ENCODE results near the gene ZBTB7C. TPM values are rescaled to one million over a fixed set of nuclear protein-coding genes. Genes with fewer than 3 reads are reported as not detected.

Gene ZBTB7C
- total RNA-seq, 5 donors from 2014 or later (not counting 1 experiment from before 2014, with no cell fraction given), result 0.06 TPM; not detected in 4

DNA sequence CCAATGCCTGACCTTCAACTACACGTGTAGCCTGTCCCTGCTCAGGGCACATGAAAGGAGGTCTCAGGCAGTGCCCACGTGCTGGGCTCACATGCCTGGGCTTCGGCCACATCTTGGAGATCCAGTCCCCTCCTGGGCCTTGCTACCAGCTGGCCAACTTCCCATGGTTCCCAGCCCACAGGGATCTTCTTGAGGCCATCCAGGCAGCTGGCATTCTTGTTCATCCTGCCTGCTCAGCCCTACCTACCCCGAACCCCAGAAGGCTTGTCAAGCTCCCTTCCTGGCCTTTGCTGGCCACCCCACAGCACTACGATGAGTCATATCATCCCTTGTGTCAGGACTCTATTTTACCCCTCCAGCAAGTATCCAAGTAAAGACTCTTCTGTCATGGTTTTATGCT lies 97.1 kb downstream of the ZBTB7C start:
- H3K4me3 ChIP-seq (ENCODE audit: control insufficient read depth in 1 of 2, extremely low read depth in 1 of 2, low read length in 1 of 2), result no peak overlapping the region
- H3K4me1 Mint-ChIP-seq, result no peaks in the 10 kb centered on the region
- peaks cover 2 to 25% of the 10 kb centered on the region in 2 experiments for H3K27me3 ChIP-seq (replicated peaks in 1 of 2; ENCODE audit: control insufficient read depth in 2 of 2, extremely low read depth in 1 of 2, insufficient read depth in 2 of 2, low read length in 1 of 2)
- H3K27ac ChIP-seq (ENCODE audit: low read length), result no peak overlapping the region
- H3K4me3 Mint-ChIP-seq, result no peak overlapping the region
- no peak overlapping the region for H3K27ac Mint-ChIP-seq
- H3K36me3 ChIP-seq (ENCODE audit: control insufficient read depth in 2 of 2, extremely low read depth in 1 of 2, insufficient read depth in 1 of 2, low read length in 1 of 2), result no peaks in the 10 kb centered on the region
- no peaks in the 10 kb centered on the region for H3K4me1 ChIP-seq (ENCODE audit: control insufficient read depth in 1 of 2, extremely low read depth in 1 of 2, insufficient read depth in 2 of 2, low read length in 2 of 2)
- DNase-seq (no peak), ATAC-seq (replicated peaks in 1 of 4) (no peak)
- ChIA-PET CTCF (no interaction called here), POLR2A (no interaction called here)
- H3K9me3 Mint-ChIP-seq, result no peaks in the 10 kb centered on the region
- H3K9me3 ChIP-seq, result no peaks in the 10 kb centered on the region
- WGBS (ENCODE audit: insufficient coverage), result 69% methylated on average over 4 of the region's 5 CpGs
- H3K27me3 Mint-ChIP-seq, result peaks cover 7 to 19% of the 10 kb centered on the region in 2 donors
- no peaks in the 10 kb centered on the region for H3K36me3 Mint-ChIP-seq

DNA sequence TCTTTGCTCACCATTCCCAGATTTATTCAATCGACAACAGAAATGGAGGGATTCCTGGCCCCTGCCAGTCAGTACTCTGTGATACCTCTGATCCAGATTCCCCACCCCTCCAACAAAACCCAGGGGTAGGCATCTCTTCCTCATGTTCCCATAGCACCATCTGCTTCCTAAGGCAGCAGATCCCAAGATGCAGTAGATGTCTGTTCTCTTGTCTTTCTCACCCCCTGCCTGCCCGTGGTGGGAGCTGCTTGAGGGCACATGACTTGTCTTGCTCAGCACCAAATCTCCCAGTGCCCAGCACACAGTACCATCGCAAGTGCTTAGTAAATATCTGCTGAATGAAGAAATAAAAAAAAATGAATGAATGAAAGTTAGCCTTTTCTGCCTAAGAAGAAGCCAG lies 98.2 kb downstream of the ZBTB7C start:
- Histone ChIP-seq H3K4me1 (ENCODE audit: control insufficient read depth in 1 of 2, extremely low read depth in 1 of 2, insufficient read depth in 2 of 2, low read length in 2 of 2) (no peaks in the 10 kb centered on the region), H3K4me3 (ENCODE audit: control insufficient read depth in 1 of 2, extremely low read depth in 1 of 2, low read length in 1 of 2) (no peak overlapping the region), H3K9me3 (no peaks in the 10 kb centered on the region), H3K36me3 (ENCODE audit: control insufficient read depth in 2 of 2, extremely low read depth in 1 of 2, insufficient read depth in 1 of 2, low read length in 1 of 2) (no peaks in the 10 kb centered on the region), H3K27me3 (replicated peaks in 1 of 2; ENCODE audit: control insufficient read depth in 2 of 2, extremely low read depth in 1 of 2, insufficient read depth in 2 of 2, low read length in 1 of 2) (peaks cover 2 to 21% of the 10 kb centered on the region in 2 experiments), H3K27ac (ENCODE audit: low read length) (no peak overlapping the region)
- no peak for DNase-seq
- Mint-ChIP-seq H3K9me3 (no peaks in the 10 kb centered on the region), H3K4me3 (no peak overlapping the region), H3K4me1 (no peaks in the 10 kb centered on the region), H3K27me3 (peaks cover 4 to 19% of the 10 kb centered on the region in 2 donors), H3K36me3 (no peaks in the 10 kb centered on the region), H3K27ac (no peak overlapping the region)
- ChIA-PET CTCF (no interaction called here), POLR2A (no interaction called here)
- 15% methylated on average over 2 of the region's 3 CpGs for WGBS (ENCODE audit: insufficient coverage)
- no peak for ATAC-seq (replicated peaks in 1 of 4)

DNA sequence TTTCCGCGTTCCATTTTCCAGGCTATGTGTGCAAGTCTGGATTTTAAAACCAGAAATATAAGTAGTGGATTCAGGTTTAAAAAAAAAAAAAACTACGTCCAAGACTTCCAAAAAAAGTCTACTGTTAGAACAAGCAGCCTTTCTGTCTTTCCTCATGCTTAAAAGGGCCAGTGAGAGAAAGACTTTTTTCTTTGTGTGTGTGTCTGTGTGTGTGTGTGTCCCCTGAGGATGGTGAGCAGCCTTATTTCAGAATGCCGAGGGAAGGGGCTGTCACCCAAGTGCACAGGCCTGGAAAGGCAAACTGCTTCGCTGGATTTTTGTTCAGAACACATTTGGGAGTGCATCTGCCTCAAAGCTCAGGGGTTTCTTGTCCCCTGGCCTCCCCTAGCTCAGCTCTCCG lies 98.8 kb downstream of the ZBTB7C start:
- ChIA-PET POLR2A (no interaction called here), CTCF (no interaction called here)
- no peak for DNase-seq
- Histone ChIP-seq H3K27ac (ENCODE audit: low read length) (no peak overlapping the region), H3K4me1 (ENCODE audit: control insufficient read depth in 1 of 2, extremely low read depth in 1 of 2, insufficient read depth in 2 of 2, low read length in 2 of 2) (no peaks in the 10 kb centered on the region), H3K4me3 (ENCODE audit: control insufficient read depth in 1 of 2, extremely low read depth in 1 of 2, low read length in 1 of 2) (no peak overlapping the region), H3K36me3 (ENCODE audit: control insufficient read depth in 2 of 2, extremely low read depth in 1 of 2, insufficient read depth in 1 of 2, low read length in 1 of 2) (no peaks in the 10 kb centered on the region), H3K9me3 (no peaks in the 10 kb centered on the region), H3K27me3 (replicated peaks in 1 of 2; ENCODE audit: control insufficient read depth in 2 of 2, extremely low read depth in 1 of 2, insufficient read depth in 2 of 2, low read length in 1 of 2) (peaks cover 2 to 15% of the 10 kb centered on the region in 2 experiments)
- no peak overlapping the region for H3K4me3 Mint-ChIP-seq
- no peaks in the 10 kb centered on the region for H3K9me3 Mint-ChIP-seq
- no peaks in the 10 kb centered on the region for H3K36me3 Mint-ChIP-seq
- H3K27me3 Mint-ChIP-seq, result peaks cover 4 to 19% of the 10 kb centered on the region in 2 donors
- no peak for ATAC-seq (replicated peaks in 1 of 4)
- WGBS (ENCODE audit: insufficient coverage), result 50% methylated on average over 1 of the region's 6 CpGs
- H3K4me1 Mint-ChIP-seq, result no peaks in the 10 kb centered on the region
- no peak overlapping the region for H3K27ac Mint-ChIP-seq

DNA sequence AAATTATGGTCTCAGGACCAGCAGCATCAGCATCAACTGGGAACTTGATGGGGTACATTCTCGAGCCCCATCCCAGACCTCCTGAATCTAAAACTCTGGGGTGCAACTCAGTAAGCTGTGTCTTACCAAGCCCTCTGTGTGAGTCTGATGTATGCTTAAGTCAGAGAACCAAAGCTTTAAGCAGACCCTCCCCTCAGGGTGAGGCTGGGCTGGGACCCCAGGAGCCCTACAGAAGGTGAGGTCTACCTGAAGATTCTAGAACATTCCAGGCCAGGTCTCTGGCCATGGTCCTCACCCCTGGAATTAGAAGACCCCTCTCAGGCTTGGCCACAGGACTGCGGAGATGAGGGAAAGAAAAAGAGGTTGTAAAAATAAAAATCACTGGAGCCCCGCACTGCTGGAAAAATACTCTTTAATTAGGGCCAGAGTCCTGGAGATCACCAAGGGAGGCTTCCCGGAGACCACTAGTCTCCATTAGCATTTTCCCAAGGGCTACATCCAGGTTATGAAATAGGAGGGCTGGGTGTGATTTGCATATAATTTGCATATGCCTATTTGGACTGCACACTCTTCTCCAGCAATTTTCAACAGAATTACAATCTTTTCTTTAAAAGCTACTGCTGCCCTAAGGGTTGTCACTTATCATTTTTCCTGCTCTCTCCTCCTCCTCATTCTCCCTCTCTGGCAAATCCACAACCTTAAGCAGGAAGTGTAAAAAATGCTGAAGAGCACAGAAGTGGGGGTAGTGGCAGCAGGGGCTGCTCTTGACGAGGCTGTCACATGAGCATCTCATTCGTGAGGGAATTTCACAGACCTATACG lies 100.2 kb downstream of the ZBTB7C start:
- Mint-ChIP-seq H3K9me3 (no peaks in the 10 kb centered on the region), H3K27me3 (peaks cover 4 to 19% of the 10 kb centered on the region in 2 donors), H3K4me1 (no peaks in the 10 kb centered on the region), H3K27ac (no peak overlapping the region), H3K36me3 (no peaks in the 10 kb centered on the region), H3K4me3 (no peak overlapping the region)
- Histone ChIP-seq H3K27ac (ENCODE audit: low read length) (no peak overlapping the region), H3K27me3 (replicated peaks in 1 of 2; ENCODE audit: control insufficient read depth in 2 of 2, extremely low read depth in 1 of 2, insufficient read depth in 2 of 2, low read length in 1 of 2) (peaks cover 2 to 15% of the 10 kb centered on the region in 2 experiments), H3K4me1 (ENCODE audit: control insufficient read depth in 1 of 2, extremely low read depth in 1 of 2, insufficient read depth in 2 of 2, low read length in 2 of 2) (no peaks in the 10 kb centered on the region), H3K36me3 (ENCODE audit: control insufficient read depth in 2 of 2, extremely low read depth in 1 of 2, insufficient read depth in 1 of 2, low read length in 1 of 2) (no peaks in the 10 kb centered on the region), H3K9me3 (no peaks in the 10 kb centered on the region), H3K4me3 (ENCODE audit: control insufficient read depth in 1 of 2, extremely low read depth in 1 of 2, low read length in 1 of 2) (no peak overlapping the region)
- ChIA-PET POLR2A (no interaction called here), CTCF (no interaction called here)
- DNase-seq (no peak), ATAC-seq (replicated peaks in 1 of 4) (no peak)
- WGBS (ENCODE audit: insufficient coverage), result no CpG with 5 or more reads among the region's 7 CpGs

DNA sequence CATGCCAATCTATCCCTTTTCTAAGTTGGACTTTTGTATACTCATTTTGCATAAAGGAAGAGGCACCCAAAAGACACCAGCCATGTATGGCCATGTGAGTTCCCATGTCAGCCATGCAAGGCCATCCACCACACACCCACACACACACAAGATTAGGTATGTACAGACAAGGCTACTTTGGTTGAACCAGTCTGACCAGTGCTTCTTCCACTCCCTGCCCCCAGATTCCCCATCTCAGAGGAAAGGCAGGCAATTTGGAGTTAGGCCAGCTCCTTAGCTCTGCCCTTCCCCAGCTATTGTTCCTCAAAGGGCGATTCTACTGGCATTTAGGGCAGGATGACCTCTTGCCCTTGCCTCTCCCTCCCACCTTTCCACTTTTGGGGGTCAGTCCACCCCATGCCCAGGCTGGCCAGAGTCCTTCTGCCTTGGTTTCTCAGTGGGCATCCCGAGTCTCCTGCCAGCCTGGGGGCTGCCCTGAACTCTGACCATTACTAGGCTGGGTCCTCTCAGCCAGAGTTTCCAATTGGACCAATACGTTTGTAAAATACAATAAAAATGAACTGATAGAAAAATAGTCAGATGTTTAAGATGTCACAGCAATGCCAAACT lies 101.1 kb downstream of the ZBTB7C start:
- Mint-ChIP-seq H3K9me3 (no peaks in the 10 kb centered on the region), H3K4me1 (no peaks in the 10 kb centered on the region), H3K27me3 (peaks cover 3 to 19% of the 10 kb centered on the region in 2 donors), H3K27ac (no peak overlapping the region), H3K4me3 (no peak overlapping the region), H3K36me3 (no peaks in the 10 kb centered on the region)
- CTCF ChIA-PET, result no interaction called here
- 47% methylated on average over 2 of the region's 3 CpGs for WGBS (ENCODE audit: insufficient coverage)
- no peaks in the 10 kb centered on the region for H3K4me1 ChIP-seq (ENCODE audit: control insufficient read depth in 1 of 2, extremely low read depth in 1 of 2, insufficient read depth in 2 of 2, low read length in 2 of 2)
- POLR2A ChIA-PET, result no interaction called here
- no peaks in the 10 kb centered on the region for H3K36me3 ChIP-seq (ENCODE audit: control insufficient read depth in 2 of 2, extremely low read depth in 1 of 2, insufficient read depth in 1 of 2, low read length in 1 of 2)
- H3K9me3 ChIP-seq, result no peaks in the 10 kb centered on the region
- H3K27me3 ChIP-seq (replicated peaks in 1 of 2; ENCODE audit: control insufficient read depth in 2 of 2, extremely low read depth in 1 of 2, insufficient read depth in 2 of 2, low read length in 1 of 2), result peaks cover 2 to 15% of the 10 kb centered on the region in 2 experiments
- no peak overlapping the region for H3K4me3 ChIP-seq (ENCODE audit: control insufficient read depth in 1 of 2, extremely low read depth in 1 of 2, low read length in 1 of 2)
- H3K27ac ChIP-seq (ENCODE audit: low read length), result no peak overlapping the region
- no peak for DNase-seq
- no peak for ATAC-seq (replicated peaks in 1 of 4)

DNA sequence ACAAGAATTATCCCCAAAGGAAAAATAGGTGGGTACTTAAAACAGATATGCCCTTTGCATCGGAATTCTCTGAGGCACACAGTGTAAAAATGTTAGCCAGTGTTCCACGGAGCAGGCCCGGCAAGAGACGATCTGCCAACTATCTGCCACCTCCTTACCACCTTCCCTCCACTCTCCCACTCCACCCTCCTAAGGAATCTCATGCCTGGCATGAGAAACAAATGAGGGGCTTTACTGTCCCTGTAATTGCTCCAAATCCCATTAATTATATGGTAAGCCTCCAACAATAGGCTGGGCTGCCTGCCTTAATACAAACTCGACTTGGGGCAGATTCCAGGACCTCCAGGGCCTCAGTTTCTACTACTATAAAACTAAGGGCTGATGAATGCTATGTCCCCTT lies 102.3 kb downstream of the ZBTB7C start:
- no peaks in the 10 kb centered on the region for H3K4me1 Mint-ChIP-seq
- Histone ChIP-seq H3K4me3 (ENCODE audit: control insufficient read depth in 1 of 2, extremely low read depth in 1 of 2, low read length in 1 of 2) (no peak overlapping the region), H3K27me3 (replicated peaks in 1 of 2; ENCODE audit: control insufficient read depth in 2 of 2, extremely low read depth in 1 of 2, insufficient read depth in 2 of 2, low read length in 1 of 2) (peaks cover 0 to 10% of the 10 kb centered on the region in 2 experiments), H3K36me3 (ENCODE audit: control insufficient read depth in 2 of 2, extremely low read depth in 1 of 2, insufficient read depth in 1 of 2, low read length in 1 of 2) (no peaks in the 10 kb centered on the region), H3K9me3 (no peaks in the 10 kb centered on the region), H3K27ac (ENCODE audit: low read length) (no peak overlapping the region), H3K4me1 (ENCODE audit: control insufficient read depth in 1 of 2, extremely low read depth in 1 of 2, insufficient read depth in 2 of 2, low read length in 2 of 2) (no peaks in the 10 kb centered on the region)
- DNase-seq (no peak), ATAC-seq (replicated peaks in 1 of 4) (no peak)
- H3K4me3 Mint-ChIP-seq, result no peak overlapping the region
- CTCF ChIA-PET, result no interaction called here
- no peaks in the 10 kb centered on the region for H3K9me3 Mint-ChIP-seq
- no peaks in the 10 kb centered on the region for H3K36me3 Mint-ChIP-seq
- no peak overlapping the region for H3K27ac Mint-ChIP-seq
- peaks cover 3 to 7% of the 10 kb centered on the region in 2 donors for H3K27me3 Mint-ChIP-seq
- POLR2A ChIA-PET, result no interaction called here
- WGBS (ENCODE audit: insufficient coverage), result 74% methylated on average over 4 of the region's 5 CpGs
